ENCODE measurements around the gene CFDP1. TPM values are rescaled to one million over a fixed set of nuclear protein-coding genes. Genes with fewer than 3 reads are reported as not detected.

CFDP1 gene
- total RNA-seq, 2 donors from 2014 or later: 88.7 to 117 TPM

DNA sequence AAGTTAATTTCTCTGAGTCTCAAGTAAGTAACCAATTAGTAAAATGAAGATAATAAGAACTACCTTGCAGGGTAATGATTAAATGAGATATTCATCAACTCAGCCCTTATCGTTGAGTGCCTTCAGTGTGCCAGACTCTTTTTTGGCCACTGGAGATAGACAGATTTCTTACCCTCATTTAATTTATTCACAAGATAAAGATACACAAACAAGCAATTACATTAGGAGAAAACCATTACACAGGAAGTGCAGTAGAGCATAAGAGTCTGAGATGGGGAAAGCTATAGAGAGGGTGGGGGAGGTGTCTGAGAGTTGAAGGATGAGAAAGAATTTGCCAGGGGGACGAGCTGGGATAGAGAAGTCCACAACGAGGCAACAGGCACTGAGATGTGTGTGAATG is 109.4 kb downstream of the CFDP1 start:
- no peak overlapping the region for H3K27ac ChIP-seq (ENCODE audit: low read depth, low read length)
- H3K9me3 Mint-ChIP-seq: no peaks in the 10 kb centered on the region

GRCh38 chr16:75323198-75323597 is 110.1 kb downstream of the CFDP1 start:
- TF ChIP-seq CTCF (conservative IDR thresholded peaks at IDR 0.05): no peak
- DNase-seq: no peak
- no peak overlapping the region for H3K27ac ChIP-seq (ENCODE audit: low read depth, low read length)
- no peak overlapping the region for H3K9ac ChIP-seq (ENCODE audit: extremely low read depth, low read length, poor library complexity, severe bottlenecking)
- Mint-ChIP-seq H3K9me3 (no peaks in the 10 kb centered on the region), H3K4me1 (peaks cover 12% of the 10 kb centered on the region), H3K27me3 (ENCODE audit: insufficient read depth) (no peaks in the 10 kb centered on the region), H3K4me3 (no peak overlapping the region), H3K36me3 (ENCODE audit: low read depth) (peaks cover 7% of the 10 kb centered on the region), H3K27ac (no peak overlapping the region)
- H3K36me3 ChIP-seq (ENCODE audit: control insufficient read depth, insufficient read depth, low read length): peaks cover 3% of the 10 kb centered on the region
- no peaks in the 10 kb centered on the region for H3K4me1 ChIP-seq (ENCODE audit: control insufficient read depth, insufficient read depth, low read length)
- H3K9me3 ChIP-seq (ENCODE audit: control insufficient read depth, low read length): no peaks in the 10 kb centered on the region
- WGBS, 2 experiments (ENCODE audit: insufficient coverage in 1 of 2, insufficient read length in 1 of 2): 81 to 86% methylated on average over 3 to 4 of the region's 4 CpGs
- H3K4me3 ChIP-seq (ENCODE audit: low read length): no peak overlapping the region
- no peaks in the 10 kb centered on the region for H3K27me3 ChIP-seq (ENCODE audit: control insufficient read depth, insufficient read depth, low read length, poor library complexity, severe bottlenecking)

More for the DNA sequence above, 109.4 kb downstream of the CFDP1 start:
- TF ChIP-seq CTCF (conservative IDR thresholded peaks at IDR 0.05): no peak
- no peaks in the 10 kb centered on the region for H3K9me3 ChIP-seq (ENCODE audit: control insufficient read depth, low read length)
- no peaks in the 10 kb centered on the region for H3K4me1 ChIP-seq (ENCODE audit: control insufficient read depth, insufficient read depth, low read length)
- H3K36me3 ChIP-seq (ENCODE audit: control insufficient read depth, insufficient read depth, low read length): peaks cover 3% of the 10 kb centered on the region
- no peak overlapping the region for H3K9ac ChIP-seq (ENCODE audit: extremely low read depth, low read length, poor library complexity, severe bottlenecking)
- Mint-ChIP-seq H3K4me1 (peaks cover 12% of the 10 kb centered on the region), H3K27ac (peak overlapping the region; percentile 64), H3K4me3 (no peak overlapping the region), H3K36me3 (ENCODE audit: low read depth) (peaks cover 4% of the 10 kb centered on the region), H3K27me3 (ENCODE audit: insufficient read depth) (no peaks in the 10 kb centered on the region)
- no peak overlapping the region for H3K4me3 ChIP-seq (ENCODE audit: low read length)
- no peaks in the 10 kb centered on the region for H3K27me3 ChIP-seq (ENCODE audit: control insufficient read depth, insufficient read depth, low read length, poor library complexity, severe bottlenecking)
- DNase-seq: no peak
- 91% methylated on average over 3 of the region's 3 CpGs; no CpG with 5 or more reads in 1 of the 2 experiments for WGBS, 2 experiments (ENCODE audit: insufficient coverage in 1 of 2, insufficient read length in 1 of 2)

DNA sequence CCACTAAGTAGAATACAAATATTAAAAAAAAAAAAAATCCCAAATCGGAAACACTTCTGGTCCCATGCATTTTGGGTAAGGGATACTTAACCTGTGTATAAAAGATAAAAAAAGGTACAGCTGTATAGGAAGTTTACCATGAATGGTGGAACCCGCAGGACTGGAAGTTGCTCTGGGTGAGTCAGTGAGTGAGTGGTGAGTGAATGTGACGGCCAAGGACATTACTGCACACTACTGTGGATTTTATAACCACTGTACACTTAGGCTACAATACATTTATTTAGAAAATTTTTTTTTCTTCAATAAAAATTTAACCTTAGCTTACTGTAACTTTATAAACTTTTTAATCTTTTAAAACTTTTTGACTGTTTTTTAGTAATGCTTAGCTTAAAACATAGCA is 110.6 kb downstream of the CFDP1 start:
- no peak overlapping the region for H3K4me3 ChIP-seq (ENCODE audit: low read length)
- no peak for DNase-seq
- no peaks in the 10 kb centered on the region for H3K27me3 Mint-ChIP-seq (ENCODE audit: insufficient read depth)
- H3K27ac ChIP-seq (ENCODE audit: low read depth, low read length): no peak overlapping the region
- no peaks in the 10 kb centered on the region for H3K9me3 ChIP-seq (ENCODE audit: control insufficient read depth, low read length)
- H3K4me1 Mint-ChIP-seq: peaks cover 12% of the 10 kb centered on the region
- no peaks in the 10 kb centered on the region for H3K27me3 ChIP-seq (ENCODE audit: control insufficient read depth, insufficient read depth, low read length, poor library complexity, severe bottlenecking)
- H3K4me1 ChIP-seq (ENCODE audit: control insufficient read depth, insufficient read depth, low read length): no peaks in the 10 kb centered on the region
- WGBS, 2 experiments (ENCODE audit: insufficient coverage in 1 of 2, insufficient read length in 1 of 2): 100% methylated on average over 2 of the region's 3 CpGs; no CpG with 5 or more reads in 1 of the 2 experiments
- no peak overlapping the region for H3K9ac ChIP-seq (ENCODE audit: extremely low read depth, low read length, poor library complexity, severe bottlenecking)
- H3K9me3 Mint-ChIP-seq: no peaks in the 10 kb centered on the region
- H3K4me3 Mint-ChIP-seq: no peak overlapping the region
- H3K36me3 ChIP-seq (ENCODE audit: control insufficient read depth, insufficient read depth, low read length): peaks cover 3% of the 10 kb centered on the region
- no peak for TF ChIP-seq CTCF (conservative IDR thresholded peaks at IDR 0.05)
- no peak overlapping the region for H3K27ac Mint-ChIP-seq
- peaks cover 9% of the 10 kb centered on the region for H3K36me3 Mint-ChIP-seq (ENCODE audit: low read depth)

Measured in endodermal cell (in vitro differentiated cells).